ENCODE measurements around the gene RPS24.
"Not testable (repeated sequence)": the region's sequence is repeated elsewhere in the genome, so short reads cannot be mapped to it uniquely, and the experiment has no call there.

The RPS24 gene

DNA sequence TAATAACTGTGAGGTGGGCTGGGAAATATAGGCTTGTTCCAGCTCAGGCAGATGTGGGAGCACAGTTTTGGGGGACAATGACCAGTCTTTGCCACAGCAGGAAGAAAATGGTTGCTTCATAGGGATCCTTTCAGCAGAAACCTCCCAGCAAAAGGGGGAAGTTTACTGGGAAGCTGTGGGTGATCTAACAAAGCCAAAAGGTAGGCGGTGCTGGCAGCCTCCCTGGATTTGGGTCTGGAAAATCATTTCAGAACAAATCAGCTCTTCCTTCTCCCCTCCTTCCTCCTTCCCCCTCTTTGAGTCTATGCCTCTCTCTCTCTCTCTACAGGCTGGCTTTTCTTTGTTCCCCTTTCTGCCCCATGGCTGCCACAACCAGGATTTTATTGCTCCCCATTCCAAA lies 16.2 kb downstream of the RPS24 start:
- DNase-seq (ENCODE audit: low read depth): no peak
- H3K4me3 ChIP-seq (ENCODE audit: low read depth, low read length): no peak overlapping the region
- no peak for TF ChIP-seq CTCF (IDR thresholded peaks at IDR 0.05; ENCODE audit: low read depth, low read length, missing control alignments)

- DNase-seq (ENCODE audit: low read depth): no peak
- H3K4me3 ChIP-seq (ENCODE audit: low read depth, low read length): no peak overlapping the region
- TF ChIP-seq CTCF (IDR thresholded peaks at IDR 0.05; ENCODE audit: low read depth, low read length, missing control alignments): no peak
Observed at GRCh38 chr10:78053211-78053868, 19.7 kb downstream of the RPS24 start.

GRCh38 chr10:78058562-78058961 lies 24.9 kb downstream of the RPS24 start:
- TF ChIP-seq CTCF (IDR thresholded peaks at IDR 0.05; ENCODE audit: low read depth, low read length, missing control alignments): no peak
- no peak for DNase-seq (ENCODE audit: low read depth)
- no peak overlapping the region for H3K4me3 ChIP-seq (ENCODE audit: low read depth, low read length)

GRCh38 chr10:78059906-78060702 lies 26.4 kb downstream of the RPS24 start:
- TF ChIP-seq CTCF (IDR thresholded peaks at IDR 0.05; ENCODE audit: low read depth, low read length, missing control alignments): no peak
- H3K4me3 ChIP-seq (ENCODE audit: low read depth, low read length): no peak overlapping the region
- no peak for DNase-seq (ENCODE audit: low read depth)

GRCh38 chr10:78062296-78062695 lies 28.6 kb downstream of the RPS24 start:
- no peak for TF ChIP-seq CTCF (IDR thresholded peaks at IDR 0.05; ENCODE audit: low read depth, low read length, missing control alignments)
- DNase-seq (ENCODE audit: low read depth): no peak
- H3K4me3 ChIP-seq (ENCODE audit: low read depth, low read length): no peak overlapping the region

DNA sequence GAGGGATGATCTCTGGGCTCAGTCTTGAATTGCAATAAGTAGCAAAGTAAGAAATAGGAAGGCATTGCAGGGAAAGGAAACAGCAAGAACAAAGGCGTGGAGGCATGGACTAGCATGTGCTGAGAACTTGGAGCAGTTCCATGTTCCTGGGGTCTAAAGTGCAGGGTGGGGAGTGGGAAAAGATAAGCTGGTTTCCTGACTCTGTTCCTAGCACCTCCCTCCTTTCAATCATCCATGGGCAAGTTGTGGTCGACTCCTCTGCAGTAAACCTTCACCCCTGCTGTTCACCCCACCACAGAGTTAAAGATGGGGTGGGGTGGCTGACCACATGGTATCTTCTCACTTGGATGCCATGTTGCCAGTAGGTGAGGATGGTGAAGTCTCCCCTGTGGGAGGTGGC lies 29.6 kb downstream of the RPS24 start:
- DNase-seq (ENCODE audit: low read depth): no peak
- H3K4me3 ChIP-seq (ENCODE audit: low read depth, low read length): no peak overlapping the region
- TF ChIP-seq CTCF (IDR thresholded peaks at IDR 0.05; ENCODE audit: low read depth, low read length, missing control alignments): no peak

DNA sequence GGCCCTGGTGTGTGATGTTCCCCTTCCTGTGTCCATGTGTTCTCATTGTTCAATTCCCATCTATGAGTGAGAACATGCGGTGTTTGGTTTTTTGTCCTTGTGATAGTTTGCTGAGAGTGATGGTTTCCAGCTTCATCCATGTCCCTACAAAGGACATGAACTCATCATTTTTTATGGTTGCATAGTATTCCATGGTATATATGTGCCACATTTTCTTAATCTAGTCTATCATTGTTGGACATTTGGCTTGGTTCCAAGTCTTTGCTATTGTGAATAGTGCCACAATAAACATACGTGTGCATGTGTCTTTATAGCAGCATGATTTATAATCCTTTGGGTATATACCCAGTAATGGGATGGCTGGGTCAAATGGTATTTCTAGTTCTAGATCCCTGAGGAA lies 31.3 kb downstream of the RPS24 start:
- DNase-seq (ENCODE audit: low read depth); H3K4me3 ChIP-seq (ENCODE audit: low read depth, low read length): not testable (repeated sequence)

All from GM12864 (cell line).